ENCODE data around the gene ANP32B.

ANP32B gene

DNA sequence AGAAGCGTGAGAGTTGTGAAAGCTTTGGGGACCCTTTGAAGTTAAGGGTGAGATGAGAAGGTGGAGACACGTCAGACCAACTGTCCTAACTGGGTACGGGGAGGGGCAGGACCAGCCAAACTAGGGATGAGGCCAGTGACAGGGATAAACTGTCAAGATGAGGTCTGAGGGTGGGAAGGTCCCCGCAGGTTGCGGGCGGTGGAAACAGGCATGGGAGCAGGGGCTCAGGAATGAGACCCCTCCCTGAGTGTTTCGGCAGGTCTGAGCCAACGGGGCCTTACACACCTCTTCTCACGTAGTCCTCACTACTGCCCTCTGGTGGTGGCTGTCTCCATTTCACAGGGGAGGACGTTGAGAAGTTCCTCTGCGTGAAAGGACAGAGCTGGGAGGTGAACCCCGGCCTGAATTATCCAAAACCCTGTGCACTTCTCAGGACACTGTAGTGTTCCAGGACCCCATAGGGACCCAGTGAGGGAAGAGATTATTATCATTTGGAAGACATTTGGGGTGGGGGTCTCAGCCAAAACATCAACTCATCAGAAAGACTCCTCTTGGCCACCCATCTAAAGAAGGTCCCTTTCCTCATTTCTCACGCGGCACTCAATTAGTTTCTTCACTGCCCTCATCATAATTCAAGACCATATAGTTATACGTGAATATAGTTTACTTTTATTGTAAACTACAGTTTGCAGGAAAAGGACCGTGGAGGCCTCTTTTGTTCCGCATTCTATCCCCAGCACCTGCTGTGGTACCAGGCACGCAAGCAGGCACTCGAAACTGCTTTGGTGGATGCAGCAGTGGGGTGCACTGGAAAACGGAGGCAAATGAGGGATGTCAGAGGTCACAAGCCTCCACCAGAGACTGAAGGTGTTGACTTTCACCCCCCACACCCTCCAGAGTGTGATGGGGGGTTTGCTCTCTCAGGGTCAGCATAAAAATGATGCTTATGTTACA lies 51.7 kb downstream of the ANP32B start:
- peak; percentile 74 for DNase-seq

- no peak for DNase-seq
Observed at GRCh38 chr9:98037357-98037756, 54.2 kb downstream of the ANP32B start.

- no peak for DNase-seq
Observed at GRCh38 chr9:98038958-98039357, 55.8 kb downstream of the ANP32B start.

DNA sequence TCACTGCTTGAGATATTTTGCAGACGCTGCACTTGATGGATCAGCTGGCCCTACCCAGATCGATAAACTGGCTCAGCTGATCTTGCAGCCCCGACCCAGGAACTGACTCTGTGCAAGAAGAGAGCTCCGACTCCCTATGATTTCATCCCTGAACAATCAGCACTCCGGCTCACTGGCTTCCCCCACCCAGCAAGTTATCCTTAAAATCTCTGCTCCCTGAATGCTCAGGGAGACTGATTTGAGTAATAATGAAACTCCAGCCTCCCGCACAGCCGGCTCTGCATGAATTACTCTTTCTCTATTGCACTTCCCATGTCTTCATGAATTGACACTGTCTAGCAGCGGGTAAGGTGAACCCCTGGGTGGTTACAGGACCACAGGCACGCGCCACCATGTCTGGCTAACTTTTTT lies 56.5 kb downstream of the ANP32B start:
- no peak for DNase-seq

GRCh38 chr9:98040212-98040611 lies 57.1 kb downstream of the ANP32B start:
- no peak for DNase-seq

- DNase-seq = no peak
Observed at GRCh38 chr9:98043915-98044314, 60.8 kb downstream of the ANP32B start.

DNA sequence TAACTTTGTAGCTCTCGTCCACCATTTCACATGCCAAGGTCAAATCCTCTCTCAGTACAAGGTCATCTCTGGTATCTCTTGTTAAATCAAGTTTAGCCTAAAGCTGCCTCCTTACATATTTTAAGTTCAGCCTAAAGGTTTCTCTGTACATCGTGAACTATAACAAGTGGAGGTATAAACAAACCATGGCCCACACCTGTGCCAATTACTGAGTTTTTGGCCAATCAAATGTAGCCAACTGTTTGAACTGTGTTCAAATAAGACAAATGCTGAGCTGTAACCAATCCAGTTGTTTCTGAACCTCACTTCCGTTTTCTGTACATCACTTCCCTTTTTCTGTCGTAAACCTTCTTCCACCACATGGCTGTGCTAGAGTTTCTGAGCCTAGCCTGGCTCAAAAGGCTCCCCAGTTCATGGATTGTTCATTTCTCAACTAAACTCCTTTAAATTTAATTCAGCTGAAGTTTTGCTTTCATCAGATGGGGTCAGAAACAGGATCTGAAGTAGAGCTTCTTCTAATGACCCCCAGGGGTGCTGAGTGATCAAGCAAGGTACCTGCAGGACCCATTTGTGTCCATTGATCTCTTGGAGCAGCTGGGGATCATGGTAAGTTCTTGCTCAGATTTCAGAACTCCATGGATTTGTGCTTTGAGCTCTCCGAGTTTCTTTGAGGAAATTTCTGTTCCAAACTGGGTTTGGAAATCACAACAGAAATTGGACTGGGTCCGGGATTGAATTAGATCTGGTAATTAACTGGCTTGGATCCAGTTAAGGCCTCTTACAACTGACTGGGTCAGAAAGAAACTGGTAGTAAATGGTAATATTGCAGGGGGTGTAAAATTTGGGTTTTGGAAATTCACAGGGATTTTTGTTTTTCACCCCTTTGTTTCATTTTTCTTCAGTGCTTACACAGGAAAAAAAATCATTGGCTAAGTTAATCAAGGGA lies 62.4 kb downstream of the ANP32B start:
- no peak for DNase-seq

DNA sequence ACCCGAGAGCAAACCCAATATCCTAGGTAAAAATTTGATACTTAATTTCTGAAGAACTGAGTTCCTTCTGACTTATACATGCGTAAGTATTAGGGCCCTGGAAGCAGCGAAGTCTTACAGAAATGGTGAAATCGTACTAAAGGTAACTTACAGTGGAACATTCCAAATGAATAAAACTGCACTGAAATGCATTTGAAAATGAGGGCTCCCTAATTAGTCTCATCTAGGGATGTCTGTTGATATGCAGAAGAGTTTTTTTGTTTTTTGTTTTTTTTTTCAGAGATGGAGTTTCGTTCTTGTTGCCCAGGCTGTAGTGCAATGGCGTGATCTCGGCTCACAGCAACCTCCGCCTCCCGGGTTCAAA lies 63.0 kb downstream of the ANP32B start:
- no peak for DNase-seq

- no peak for DNase-seq
Observed at GRCh38 chr9:98047002-98047401, 63.9 kb downstream of the ANP32B start.

- DNase-seq = no peak
Observed at GRCh38 chr9:98049288-98050072, 66.3 kb downstream of the ANP32B start.

- no peak for DNase-seq
Observed at GRCh38 chr9:98050351-98050750, 67.2 kb downstream of the ANP32B start.

GRCh38 chr9:98054376-98054951 lies 71.3 kb downstream of the ANP32B start:
- DNase-seq = no peak

DNA sequence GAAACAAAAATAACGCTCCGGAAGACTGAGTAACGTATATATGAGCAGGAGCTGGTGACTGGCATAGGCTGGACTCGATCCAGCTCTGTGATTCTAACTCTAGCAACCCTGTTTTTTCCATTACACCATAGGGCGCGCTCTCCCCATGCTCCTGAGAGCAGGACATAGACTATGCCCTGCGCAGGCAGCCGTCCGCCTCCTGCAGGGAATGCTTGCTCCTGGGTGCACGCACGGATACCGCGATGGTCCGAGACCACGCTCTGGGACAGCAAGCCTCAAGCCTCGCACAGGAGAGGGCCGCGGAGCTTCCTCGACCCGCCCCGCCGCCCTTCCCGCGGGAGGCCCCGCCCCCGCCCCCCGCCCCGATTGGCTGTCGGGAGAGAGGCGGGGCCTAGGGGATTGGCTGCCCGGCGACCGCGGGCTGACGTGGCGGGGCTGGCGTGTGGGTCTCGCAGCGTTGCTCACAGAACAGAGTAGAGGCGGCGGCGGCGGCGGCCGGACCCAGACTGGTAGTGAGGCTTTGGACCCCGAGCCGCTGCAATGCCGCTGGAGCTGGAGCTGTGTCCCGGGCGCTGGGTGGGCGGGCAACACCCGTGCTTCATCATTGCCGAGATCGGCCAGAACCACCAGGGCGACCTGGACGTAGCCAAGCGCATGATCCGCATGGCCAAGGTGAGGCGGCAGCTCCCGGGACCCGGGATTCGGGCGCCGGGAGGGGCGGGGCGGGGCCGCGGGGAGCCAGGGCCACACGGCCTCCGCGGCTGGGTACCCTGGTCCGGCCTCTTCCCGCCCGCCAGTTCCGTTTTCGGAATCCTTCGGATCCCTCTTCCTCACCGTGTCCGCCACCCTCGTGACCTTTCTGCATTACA lies 73.4 kb downstream of the ANP32B start, which contains the start of gene NANS:
TSS of gene NANS (plus strand) at position 464 of the 869 bp plus-strand sequence. CDS start at position 541, 77 bp downstream.
- DNase-seq = peak; percentile 97

GRCh38 chr9:98057138-98057799 lies 74.1 kb downstream of the ANP32B start:
- no peak for DNase-seq

DNA sequence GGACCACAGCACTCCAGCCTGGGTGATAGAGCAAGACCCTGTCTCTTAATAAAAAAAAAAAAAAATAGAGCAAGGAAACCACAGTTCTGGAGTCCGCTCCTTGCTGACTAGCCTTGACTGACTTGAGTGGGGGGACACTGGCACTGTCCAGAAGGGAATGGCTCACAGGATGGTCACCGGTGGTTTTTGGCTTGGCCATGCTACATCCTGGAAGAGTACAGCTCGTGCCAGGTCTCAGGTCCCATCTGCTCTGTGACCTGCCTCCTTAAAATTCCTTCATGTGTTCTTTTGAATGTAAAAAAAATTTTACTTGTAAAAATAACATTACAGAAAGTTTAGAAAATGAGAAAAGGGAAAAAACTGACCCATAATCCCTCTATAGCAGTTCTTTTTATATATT lies 79.0 kb downstream of the ANP32B start:
- DNase-seq = no peak

DNA sequence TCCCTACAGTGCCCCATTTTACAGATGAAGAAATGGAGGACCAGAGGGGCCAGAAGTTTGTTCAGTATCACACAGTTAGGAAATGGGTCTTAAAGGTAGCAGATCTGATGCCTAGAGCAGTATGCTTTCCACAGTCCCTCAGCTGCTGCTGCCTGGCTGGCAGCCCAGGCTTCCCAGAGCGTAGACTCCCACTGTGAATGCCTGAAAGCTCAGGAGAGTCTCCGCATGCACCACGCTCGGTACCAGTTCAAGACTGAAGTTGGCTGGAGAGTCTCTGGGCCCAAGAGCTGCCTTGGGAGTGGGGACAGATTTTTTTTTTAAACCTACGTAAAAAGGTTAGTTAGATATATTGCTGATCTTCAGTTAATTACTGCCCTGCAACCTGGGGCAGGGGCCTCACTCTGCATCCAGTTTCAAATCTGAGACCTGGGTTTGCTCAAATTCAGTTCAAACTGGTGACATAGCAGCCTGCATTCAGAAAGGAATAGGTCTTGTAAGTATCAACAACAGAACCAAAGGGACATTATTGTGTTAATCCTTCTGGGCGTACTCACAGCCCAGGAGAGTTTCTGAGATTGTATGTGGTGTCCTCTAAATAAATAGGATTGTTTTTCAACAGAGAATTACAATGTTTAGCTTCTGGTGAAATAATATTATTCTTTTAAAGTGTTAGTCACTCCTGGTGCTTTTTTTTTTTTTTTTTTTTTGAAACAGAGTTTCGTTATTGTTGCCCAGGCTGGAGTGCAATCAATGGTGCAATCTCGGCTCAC lies 81.7 kb downstream of the ANP32B start:
- DNase-seq = no peak

All from left hindlimb (tissue), 1 donor.